GM21423 (cell line): ENCODE data around the gene ALDH1A1.

Experiments used
- ATAC-seq: cut with Tn5 transposase; IDR thresholded peaks from one replicate; pipeline ENCODE4 v1.9.1; 2021; ENCODE audit warnings: mild to moderate bottlenecking, moderate library complexity; ENCODE audit not compliant: unreplicated experiment

Gene ALDH1A1

GRCh38 chr9:72898784-72899733 is 53.8 kb downstream of the ALDH1A1 start:
- no peak for ATAC-seq

- no peak for ATAC-seq
Measured at GRCh38 chr9:72898360-72898759, 54.5 kb downstream of the ALDH1A1 start.

- ATAC-seq = no peak
Measured at GRCh38 chr9:72897069-72897649, 55.7 kb downstream of the ALDH1A1 start.

- ATAC-seq = no peak
Measured at GRCh38 chr9:72896439-72896838, 56.4 kb downstream of the ALDH1A1 start.

- ATAC-seq = no peak
Measured at GRCh38 chr9:72895122-72895521, 57.7 kb downstream of the ALDH1A1 start.

- ATAC-seq = no peak
Measured at GRCh38 chr9:72894342-72894741, 58.5 kb downstream of the ALDH1A1 start.

GRCh38 chr9:72893437-72893836 is 59.4 kb downstream of the ALDH1A1 start:
- ATAC-seq = no peak

- no peak for ATAC-seq
Measured at GRCh38 chr9:72891043-72891442, 61.8 kb downstream of the ALDH1A1 start.

- ATAC-seq = no peak
Measured at GRCh38 chr9:72888943-72889342, 63.9 kb downstream of the ALDH1A1 start.

- ATAC-seq = no peak
Measured at GRCh38 chr9:72888067-72888466, 64.8 kb downstream of the ALDH1A1 start.

- ATAC-seq = no peak
Measured at GRCh38 chr9:72886386-72886785, 66.5 kb downstream of the ALDH1A1 start.

- ATAC-seq = no peak
Measured at GRCh38 chr9:72884508-72884907, 68.3 kb downstream of the ALDH1A1 start.

- no peak for ATAC-seq
Measured at GRCh38 chr9:72883875-72884274, 69.0 kb downstream of the ALDH1A1 start.

GRCh38 chr9:72882117-72882775 is 70.6 kb downstream of the ALDH1A1 start:
- ATAC-seq = no peak

GRCh38 chr9:72880821-72881220 is 72.0 kb downstream of the ALDH1A1 start:
- ATAC-seq = no peak

- no peak for ATAC-seq
Measured at GRCh38 chr9:72875221-72875620, 77.6 kb downstream of the ALDH1A1 start.

- no peak for ATAC-seq
Measured at GRCh38 chr9:72874344-72874743, 78.5 kb downstream of the ALDH1A1 start.

GRCh38 chr9:72873456-72873855 is 79.4 kb downstream of the ALDH1A1 start:
- no peak for ATAC-seq

- no peak for ATAC-seq
Measured at GRCh38 chr9:72872718-72873117, 80.1 kb downstream of the ALDH1A1 start.

GRCh38 chr9:72871685-72872084 is 81.2 kb downstream of the ALDH1A1 start:
- ATAC-seq = no peak

GRCh38 chr9:72864327-72864726 is 88.5 kb downstream of the ALDH1A1 start:
- ATAC-seq = no peak
